HepG2 (cell line): ENCODE data around the gene USP32. TPM values are rescaled to one million over a fixed set of nuclear protein-coding genes. Genes with fewer than 3 reads are reported as not detected.

Source experiments
- CSRNP1 ChIP-seq: sonication (generic); formaldehyde crosslinking; IDR thresholded peaks from 2 replicates; pipeline ENCODE4 v1.8.1; 2023; ENCODE audit warnings: mild to moderate bottlenecking, missing genetic modification reagents
- GABPA ChIP-seq, 2 experiments: IDR thresholded peaks; 2 replicates each; pipeline ENCODE4 v1.6.1; 2011 to 2016; ENCODE audit warnings: low read depth in 2 of 2, low read length in 1 of 2, missing biosample characterization in 1 of 2, missing genetic modification characterization in 1 of 2
- GLMP ChIP-seq: sonication (generic); formaldehyde crosslinking; IDR thresholded peaks from 2 replicates; pipeline ENCODE4 v1.9.0; 2021; ENCODE audit warnings: missing genetic modification reagents, mild to moderate bottlenecking, borderline replicate concordance
- GTF3A ChIP-seq: sonication (generic); formaldehyde crosslinking; conservative IDR thresholded peaks from 2 replicates; pipeline ENCODE4 v1.4.0; 2020; ENCODE audit warnings: mild to moderate bottlenecking, missing genetic modification reagents
- HBP1 ChIP-seq: IDR thresholded peaks from 2 replicates; pipeline ENCODE4 v1.6.1; 2016; ENCODE audit warnings: low read depth, control low read depth
- IRF1 ChIP-seq: sonication (generic); formaldehyde crosslinking; IDR thresholded peaks from 2 replicates; pipeline ENCODE4 v1.4.0; 2020; ENCODE audit warnings: low read depth, mild to moderate bottlenecking, missing genetic modification reagents
- KAT7 ChIP-seq: IDR thresholded peaks from 2 replicates; pipeline ENCODE4 v1.6.1; 2018; ENCODE audit warnings: borderline replicate concordance, missing compliant biosample characterization
- KDM4B ChIP-seq: sonication (generic); formaldehyde crosslinking; IDR thresholded peaks from 2 replicates; pipeline ENCODE4 v1.4.0; 2020; ENCODE audit warnings: missing genetic modification reagents
- MAFG ChIP-seq: sonication (generic); formaldehyde crosslinking; IDR thresholded peaks from 2 replicates; pipeline ENCODE4 v1.5.1; 2020; ENCODE audit warnings: mild to moderate bottlenecking, missing genetic modification reagents
- MED8 ChIP-seq: sonication (generic); formaldehyde crosslinking; IDR thresholded peaks from 2 replicates; pipeline ENCODE4 v1.8.1; 2023; ENCODE audit warnings: mild to moderate bottlenecking, missing genetic modification reagents; ENCODE audit not compliant: insufficient replicate concordance
- NCOR1 ChIP-seq: fragments of 200-600 bp; sonication (generic); IDR thresholded peaks from 2 replicates; pipeline ENCODE4 v1.7.0; 2017; ENCODE audit warnings: antibody characterized with exemption, low read length, borderline replicate concordance
- NR1H2 ChIP-seq: sonication (generic); formaldehyde crosslinking; IDR thresholded peaks from 2 replicates; pipeline ENCODE4 v1.8.1; 2022; ENCODE audit warnings: low read depth, missing genetic modification reagents, borderline replicate concordance
- POGZ ChIP-seq: sonication (generic); formaldehyde crosslinking; IDR thresholded peaks from 2 replicates; pipeline ENCODE4 v1.4.0; 2020; ENCODE audit warnings: mild to moderate bottlenecking, missing genetic modification reagents
- PREB ChIP-seq: sonication (generic); formaldehyde crosslinking; IDR thresholded peaks from 2 replicates; pipeline ENCODE4 v1.4.0; 2020; ENCODE audit warnings: missing genetic modification reagents
- RARA ChIP-seq: IDR thresholded peaks from 2 replicates; pipeline ENCODE4 v1.6.1; 2016; ENCODE audit warnings: missing genetic modification reagents, missing compliant biosample characterization
- SRSF4 ChIP-seq: fragments of 200-400 bp; formaldehyde crosslinking; IDR thresholded peaks from one replicate; pipeline ENCODE4 v1.6.1; 2018; ENCODE audit warnings: mild to moderate bottlenecking, low read depth, low read length, moderate library complexity; ENCODE audit not compliant: poor library complexity, severe bottlenecking
- TRIM22 ChIP-seq: fragments of 450-650 bp; IDR thresholded peaks from 2 replicates; pipeline ENCODE4 v1.6.1; 2017
- ZFP41 ChIP-seq: sonication (generic); formaldehyde crosslinking; IDR thresholded peaks from 2 replicates; pipeline ENCODE4 v1.4.0; 2020; ENCODE audit warnings: mild to moderate bottlenecking, missing genetic modification reagents, borderline replicate concordance
- ZFP82 ChIP-seq: sonication (generic); formaldehyde crosslinking; IDR thresholded peaks from 2 replicates; pipeline ENCODE4 v1.5.1; 2020; ENCODE audit warnings: mild to moderate bottlenecking, missing genetic modification reagents, borderline replicate concordance
- ZMYM4 ChIP-seq: sonication (generic); formaldehyde crosslinking; IDR thresholded peaks from 2 replicates; pipeline ENCODE4 v1.8.1; 2023; ENCODE audit warnings: mild to moderate bottlenecking, missing genetic modification reagents
- ZNF225 ChIP-seq: sonication (generic); formaldehyde crosslinking; IDR thresholded peaks from 2 replicates; pipeline ENCODE4 v1.4.0; 2020; ENCODE audit warnings: mild to moderate bottlenecking, missing genetic modification reagents
- ZNF652 ChIP-seq: IDR thresholded peaks from 2 replicates; pipeline ENCODE4 v1.6.1; 2016; ENCODE audit warnings: low read depth, borderline replicate concordance
- ZSCAN22 ChIP-seq: sonication (generic); formaldehyde crosslinking; IDR thresholded peaks from 2 replicates; pipeline ENCODE4 v1.4.0; 2020; ENCODE audit warnings: mild to moderate bottlenecking, missing genetic modification reagents
- polyA plus RNA-seq, 8 experiments: library from polyadenylated mRNA; depleted of rRNA in 3 of 8; stranded (reverse) in 7 of 8; unstranded in 1 of 8; fragments of >200 nt; fragmentation: Illumina TruSeq in 4 of 8; extraction: Trizol in 4 of 8; gene quantifications; 2 replicates each; pipeline versions ENCODE4 v1.2.1 to v1.2.3, GENCODE V29; 2011 to 2016; ENCODE audit warnings: low read depth in 4 of 8, missing spikeins in 1 of 8, mixed read lengths in 1 of 8; ENCODE audit not compliant: insufficient read depth in 1 of 8
- total RNA-seq, 5 experiments: library from RNA; depleted of rRNA; stranded (reverse); fragments of >200 nt; fragmentation: Illumina TruSeq; extraction: Trizol; gene quantifications; 2 replicates each; pipeline ENCODE4 v1.2.3, GENCODE V29; 2016; ENCODE audit warnings: low read depth in 1 of 5

The USP32 gene
- total and polyA plus RNA-seq, 2 of the 13 experiments (the other 11 are each of a cell fraction or from before 2014, with no cell fraction given), result 24.9 to 39.9 TPM

GRCh38 chr17:60163108-60163784 lies 228.7 kb downstream of the USP32 start (continued):
- TF ChIP-seq CSRNP1 (no peak), ZSCAN22 (no peak), HBP1 (no peak), KDM4B (CRISPR knock-in tag) (no peak), MED8 (no peak), ZNF652 (CRISPR knock-in tag) (no peak), IRF1 (no peak), GTF3A (CRISPR knock-in tag) (no peak), ZNF225 (CRISPR knock-in tag) (no peak), NR1H2 (CRISPR knock-in tag) (no peak), ZMYM4 (no peak; the same call in 1 of the 2 replicates), GABPA (IDR thresholded peaks at IDR 0.05; ENCODE audit: low read depth, low read length) (no peak), GABPA (CRISPR knock-in tag; IDR thresholded peaks at IDR 0.05; ENCODE audit: low read depth) (no peak), POGZ (CRISPR knock-in tag) (no peak), ZFP82 (CRISPR knock-in tag) (no peak), PREB (CRISPR knock-in tag) (no peak), RARA (no peak), MAFG (CRISPR knock-in tag) (no peak), SRSF4 (no peak), NCOR1 (no peak), ZFP41 (CRISPR knock-in tag) (no peak), GLMP (no peak), KAT7 (0 out of 2 replicates have a peak, but pooled peaks have one; percentile 51), TRIM22 (no peak)
